T47D (cell line): ENCODE measurements around the gene REL.

Experiments
- DNase-seq, 2 experiments: peaks; one replicate each; pipeline versions ENCODE4 v3.0.0 to v3.0.0-alpha.2; 2011 to 2012; ENCODE audit warnings: low read depth in 1 of 2, low spot score in 1 of 2
- JUND ChIP-seq: IDR thresholded peaks from 2 replicates; pipeline ENCODE4 v1.6.1; 2012; ENCODE audit warnings: low read depth
- in situ Hi-C: cut with HindIII; loops from 2 replicates; pipeline ENCODE4 v1.10.0; 2016; ENCODE audit warnings: low sequenced_read_pairs, low pct_unique_long_range_greater_than_20kb

Gene REL

DNA sequence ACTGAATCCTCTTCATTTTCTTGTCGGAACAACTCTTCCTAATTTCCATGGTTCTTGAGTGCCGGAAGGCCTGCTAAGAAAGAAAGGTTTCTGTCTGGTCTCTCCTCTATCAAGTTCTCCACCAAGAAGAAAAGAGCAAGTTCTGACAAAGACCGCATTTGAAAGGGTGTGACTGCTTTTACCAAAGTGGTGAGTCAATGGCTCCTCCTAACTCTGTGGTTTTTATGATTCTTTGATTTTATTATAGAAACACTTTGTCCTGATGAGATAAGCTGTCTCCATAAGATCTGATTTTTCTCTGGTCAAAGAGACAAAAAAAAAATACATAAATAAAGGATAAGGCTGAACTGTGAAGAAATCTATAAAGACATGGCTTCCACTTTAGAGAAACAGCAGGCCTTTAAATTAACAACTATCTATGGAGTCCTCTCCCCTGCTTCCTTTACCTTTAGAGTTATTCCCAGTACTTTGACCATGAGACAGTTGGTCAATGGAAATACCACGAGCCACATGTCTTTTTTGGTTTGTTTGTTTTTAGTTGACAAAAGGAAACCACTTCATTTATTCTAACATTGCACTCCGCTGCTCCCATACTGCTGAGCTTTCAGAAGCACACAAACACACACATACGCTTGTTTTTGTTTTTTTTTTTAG is 67.7 kb downstream of the REL start:
- in situ Hi-C loops = no loop called here
- DNase-seq = no peak
- TF ChIP-seq JUND = no peak

GRCh38 chr2:60954139-60954538 is 72.8 kb downstream of the REL start:
- no peak for DNase-seq
- in situ Hi-C loops = no loop called here

GRCh38 chr2:60957224-60957623 is 75.8 kb downstream of the REL start:
- in situ Hi-C loops = no loop called here
- no peak for DNase-seq
- TF ChIP-seq JUND = no peak

More at GRCh38 chr2:60954139-60954538, 72.8 kb downstream of the REL start:
- no peak for TF ChIP-seq JUND

DNA sequence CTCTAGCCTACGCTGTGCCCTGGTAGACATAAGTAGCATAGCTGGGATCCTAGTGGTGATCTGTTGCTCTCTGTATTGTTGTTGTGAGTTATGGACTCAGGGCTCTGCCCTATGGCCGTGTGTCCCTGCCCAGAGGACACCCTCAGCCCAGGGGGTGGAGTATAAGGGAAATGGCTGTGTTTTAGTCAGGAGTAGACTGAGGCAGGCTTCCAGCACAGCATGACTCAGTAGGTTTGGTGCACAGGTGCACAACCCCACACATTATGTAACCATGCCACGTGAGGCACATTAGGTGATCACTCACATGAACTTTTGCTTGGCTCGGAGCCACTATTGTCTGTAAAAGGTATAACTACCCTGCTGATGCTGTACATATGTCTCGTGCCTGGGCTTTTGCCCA is 76.3 kb downstream of the REL start:
- in situ Hi-C loops = no loop called here

GRCh38 chr2:60958361-60958760 is 77.0 kb downstream of the REL start:
- in situ Hi-C loops = no loop called here
- DNase-seq = no peak
- TF ChIP-seq JUND = no peak

More for the DNA sequence above, 76.3 kb downstream of the REL start:
- DNase-seq = peak in 1 of 2 experiments; percentile 3
- TF ChIP-seq JUND = no peak

GRCh38 chr2:60958800-60959199 is 77.4 kb downstream of the REL start:
- DNase-seq = no peak
- in situ Hi-C loops = no loop called here
- TF ChIP-seq JUND = no peak

- no peak for TF ChIP-seq JUND
- no peak for DNase-seq
- in situ Hi-C loops = no loop called here
Observed at GRCh38 chr2:60959501-60959900, 78.1 kb downstream of the REL start.

DNA sequence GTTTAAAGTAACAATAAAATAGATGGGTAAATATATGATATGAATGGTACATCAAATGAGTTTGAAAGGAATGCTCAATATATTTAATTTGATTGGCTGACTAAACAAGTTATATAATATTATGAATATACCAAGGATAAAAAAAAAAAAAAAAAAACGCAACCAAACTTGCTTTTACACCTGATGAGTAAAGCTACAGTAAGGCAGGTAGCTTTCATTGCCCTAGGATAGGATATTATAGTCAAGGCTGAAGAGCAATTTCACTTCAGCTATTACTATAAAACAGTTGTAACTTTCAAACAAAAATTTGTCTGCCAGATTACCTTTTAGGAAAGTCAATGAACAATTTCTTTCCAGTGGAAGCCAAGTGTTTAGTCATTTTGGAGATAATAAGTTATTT is 79.3 kb downstream of the REL start:
- no peak for TF ChIP-seq JUND
- no peak for DNase-seq
- in situ Hi-C loops = no loop called here

- in situ Hi-C loops = no loop called here
- TF ChIP-seq JUND = no peak
- peak in 1 of 2 experiments; percentile 61 for DNase-seq
Observed at GRCh38 chr2:60961457-60961856, 80.1 kb downstream of the REL start.

DNA sequence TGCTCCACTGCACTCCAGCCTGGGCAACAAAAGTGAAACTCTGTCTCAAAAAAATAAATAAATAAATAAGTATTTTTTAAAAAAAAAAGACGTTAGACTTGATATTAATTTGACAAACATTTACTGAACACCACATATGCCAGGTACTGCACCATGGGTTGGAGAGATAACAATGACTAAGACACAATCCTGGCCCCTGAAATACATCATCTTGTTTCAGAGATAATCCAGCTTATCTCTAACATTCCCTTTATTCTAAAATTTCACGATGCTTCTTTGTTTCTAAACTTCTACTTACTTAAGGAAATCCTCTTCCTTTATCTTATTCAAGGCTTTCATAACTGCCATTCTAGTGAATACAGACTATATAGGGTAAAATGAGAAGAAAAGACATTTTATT is 81.2 kb downstream of the REL start:
- no peak for DNase-seq
- in situ Hi-C loops = no loop called here
- TF ChIP-seq JUND = no peak

- in situ Hi-C loops = no loop called here
- TF ChIP-seq JUND = no peak
- no peak for DNase-seq
Observed at GRCh38 chr2:60963190-60963589, 81.8 kb downstream of the REL start.

DNA sequence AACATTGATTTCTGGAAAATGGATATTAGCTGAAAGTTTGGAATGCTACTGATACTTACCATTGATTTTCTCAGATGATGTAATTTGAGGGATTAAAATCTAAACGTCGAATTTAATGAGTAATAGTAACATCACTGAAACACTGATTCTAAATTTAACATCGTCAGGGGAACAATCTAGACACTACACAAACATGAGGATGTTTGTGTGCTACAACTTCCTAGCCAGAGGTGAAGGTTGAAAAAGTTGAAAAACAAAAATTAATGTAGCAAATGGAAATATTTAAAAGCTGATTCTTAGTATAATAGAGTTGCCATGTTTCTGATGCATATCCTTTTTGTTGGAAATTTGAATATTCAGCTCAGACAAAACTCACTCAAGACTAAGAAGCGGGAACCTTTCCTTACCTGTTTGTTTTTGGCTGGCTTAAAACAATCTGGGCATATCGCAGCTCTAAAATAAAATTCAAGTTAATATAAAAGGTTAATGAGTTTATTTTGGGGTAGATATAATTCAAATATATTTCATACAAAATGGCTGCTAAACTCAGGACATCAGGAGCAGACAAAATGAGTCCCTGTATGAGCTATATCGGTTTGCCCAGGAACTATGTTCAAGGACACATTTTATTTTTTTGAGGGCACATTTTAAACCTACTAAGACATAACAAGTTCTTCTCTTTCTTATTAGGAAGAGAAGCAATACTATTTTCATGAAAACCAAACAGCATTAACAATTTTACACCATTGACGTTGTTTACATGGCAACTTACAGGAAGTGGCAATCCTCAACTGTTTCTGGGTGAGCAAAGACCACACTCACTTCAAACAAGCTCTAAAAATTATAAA is 83.5 kb downstream of the REL start:
- in situ Hi-C loops = no loop called here
- DNase-seq = no peak
- no peak for TF ChIP-seq JUND

DNA sequence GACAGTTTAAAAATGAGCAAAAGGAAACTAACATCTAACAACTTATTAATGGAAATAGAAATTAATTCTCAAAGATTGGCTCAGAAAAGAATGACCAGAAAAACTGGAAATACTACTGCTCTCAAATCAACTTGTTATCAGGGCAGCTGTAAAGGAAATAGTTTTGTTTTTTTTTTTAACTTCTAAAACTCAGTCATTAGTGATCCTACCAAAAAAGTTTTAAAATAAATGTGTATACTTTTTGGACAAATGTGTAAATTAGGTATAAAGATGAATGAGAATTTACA is 84.1 kb downstream of the REL start:
- in situ Hi-C loops = no loop called here
- no peak for TF ChIP-seq JUND
- DNase-seq = no peak
